HG02571 (cell line): ENCODE measurements around the gene METTL25B.

ENCODE experiments used
- ATAC-seq: cut with Tn5 transposase; IDR thresholded peaks from one replicate; pipeline ENCODE4 v1.9.1; 2021; ENCODE audit warnings: mild to moderate bottlenecking, moderate library complexity; ENCODE audit not compliant: unreplicated experiment

Gene METTL25B

GRCh38 chr1:156700736-156701531 lies 27.3 kb upstream of the METTL25B start:
- ATAC-seq: no peak

DNA sequence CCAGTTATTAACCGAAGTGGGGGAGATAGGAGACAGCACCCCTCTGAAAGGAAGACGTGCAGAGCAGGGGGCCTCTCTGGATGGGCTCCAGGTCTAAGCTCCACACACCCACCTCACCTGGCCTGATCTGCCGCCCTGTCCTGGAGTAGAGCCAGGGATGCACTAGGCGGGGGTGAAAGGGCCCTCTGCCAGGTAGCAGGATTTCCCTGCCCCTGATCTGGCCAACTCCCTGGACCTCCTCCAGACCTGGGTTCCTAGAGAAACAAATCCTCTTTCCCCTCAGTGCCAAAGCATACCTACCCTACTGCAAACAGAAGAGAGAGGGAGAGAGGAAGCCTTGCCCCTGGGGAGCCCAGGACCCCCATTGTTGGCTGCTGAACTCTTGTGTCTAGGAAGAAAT lies 24.9 kb upstream of the METTL25B start:
- no peak for ATAC-seq

DNA sequence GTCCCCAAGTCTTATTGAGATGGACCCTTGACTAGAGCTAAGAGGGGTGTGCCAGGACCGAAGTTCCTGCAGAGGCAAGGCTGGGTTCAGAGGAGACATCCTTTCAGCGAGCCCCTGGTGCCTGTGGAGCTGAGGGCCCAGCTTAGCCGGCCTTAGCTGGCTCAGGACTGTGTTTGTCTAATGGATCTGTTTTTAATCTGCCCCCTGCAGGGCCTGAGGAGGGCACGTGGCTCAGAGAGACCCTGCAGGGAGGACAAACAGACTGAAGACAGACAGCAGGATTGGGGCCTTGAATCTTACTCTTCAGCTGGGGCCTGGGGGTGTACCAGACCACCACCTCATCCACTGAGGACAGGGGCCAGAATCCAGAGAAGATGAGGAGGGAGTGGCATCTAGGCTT lies 24.5 kb upstream of the METTL25B start:
- ATAC-seq: no peak

DNA sequence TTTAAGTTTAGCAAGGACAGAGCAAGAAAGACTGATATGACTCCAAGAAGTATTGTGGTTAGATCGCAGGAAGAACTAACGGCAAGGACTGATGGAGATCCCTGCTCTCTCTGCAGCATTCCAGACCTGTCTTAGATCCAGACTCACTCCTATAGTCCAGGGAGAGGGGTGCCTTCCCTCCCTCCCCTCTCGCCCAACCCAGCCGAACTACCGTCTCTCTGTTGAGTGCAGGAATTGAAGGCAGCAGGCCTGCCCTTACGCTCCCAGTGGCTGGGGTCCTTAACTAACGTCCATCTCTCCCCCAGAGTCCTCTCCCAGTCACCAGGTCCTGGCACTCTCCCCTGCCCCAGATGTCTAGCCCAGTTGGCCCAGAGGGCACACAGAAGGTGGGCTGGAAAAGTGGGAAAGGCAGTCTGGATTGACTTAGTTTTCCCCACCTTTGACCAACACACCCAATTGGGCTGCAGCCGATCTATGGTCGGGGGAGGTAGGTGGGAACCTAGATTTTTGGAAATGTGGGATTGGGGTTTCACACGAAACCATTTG lies 24.0 kb upstream of the METTL25B start:
- ATAC-seq: no peak

GRCh38 chr1:156704930-156705320 lies 23.3 kb upstream of the METTL25B start:
- no peak for ATAC-seq

- no peak for ATAC-seq
These were observed 22.9 kb upstream of the METTL25B start, which contains the start of gene CRABP2 for GRCh38 chr1:156705321-156705917. Gene CRABP2, minus strand, starts transcription at chr1:156705583. Its CDS starts 137 bp downstream, at chr1:156705446.

- no peak for ATAC-seq
These were observed 22.2 kb upstream of the METTL25B start for GRCh38 chr1:156705918-156706656.

GRCh38 chr1:156706657-156707416 lies 21.4 kb upstream of the METTL25B start:
- no peak for ATAC-seq

GRCh38 chr1:156707417-156708217 lies 20.7 kb upstream of the METTL25B start:
- ATAC-seq: no peak

DNA sequence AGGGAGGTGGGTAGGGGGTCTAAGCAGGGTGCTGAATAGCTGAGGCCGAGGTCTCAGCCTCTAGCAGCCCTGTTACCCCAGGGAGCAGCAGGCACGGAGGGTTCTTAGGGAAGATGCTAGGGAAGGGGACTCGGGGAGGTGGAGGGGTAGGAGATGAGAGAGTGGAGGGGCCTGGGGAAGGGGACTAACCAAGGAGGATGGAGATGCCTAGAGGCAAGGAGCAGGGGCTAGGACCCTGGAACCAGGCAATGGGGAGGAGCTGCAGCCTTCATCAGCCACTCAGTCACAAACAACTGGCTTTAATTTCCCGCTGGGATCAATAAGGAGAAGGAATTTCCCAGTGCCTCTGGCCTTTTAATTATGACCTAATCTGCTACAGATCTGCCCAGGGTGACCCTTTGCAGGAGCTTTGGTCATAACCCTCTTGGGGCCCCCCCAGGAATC lies 20.0 kb upstream of the METTL25B start:
- no peak for ATAC-seq

GRCh38 chr1:156709031-156709430 lies 19.2 kb upstream of the METTL25B start:
- ATAC-seq: no peak

GRCh38 chr1:156709757-156710489 lies 18.3 kb upstream of the METTL25B start:
- no peak for ATAC-seq

- no peak for ATAC-seq
These were observed 17.1 kb upstream of the METTL25B start for GRCh38 chr1:156711011-156711817.

GRCh38 chr1:156712626-156713025 lies 15.6 kb upstream of the METTL25B start:
- ATAC-seq: no peak

DNA sequence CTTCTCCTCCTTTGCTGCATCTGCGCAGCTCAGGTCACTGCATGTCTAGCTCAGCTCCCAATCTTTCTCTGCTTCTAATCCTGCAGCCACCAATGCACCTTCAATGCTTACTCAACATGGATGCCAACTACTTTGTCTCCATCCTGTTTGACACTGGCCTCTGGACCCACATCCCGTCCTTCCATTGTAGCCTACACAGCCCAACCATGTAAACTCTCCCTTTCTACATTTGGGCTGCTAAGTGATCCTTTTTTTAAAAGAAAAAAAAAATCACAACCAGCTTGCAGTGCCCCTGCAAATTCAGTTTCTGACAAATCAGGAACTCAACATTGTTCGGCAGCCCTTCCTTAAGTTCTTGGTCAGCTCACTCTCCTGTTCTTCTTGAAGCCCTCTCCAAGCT lies 13.4 kb upstream of the METTL25B start:
- no peak for ATAC-seq

DNA sequence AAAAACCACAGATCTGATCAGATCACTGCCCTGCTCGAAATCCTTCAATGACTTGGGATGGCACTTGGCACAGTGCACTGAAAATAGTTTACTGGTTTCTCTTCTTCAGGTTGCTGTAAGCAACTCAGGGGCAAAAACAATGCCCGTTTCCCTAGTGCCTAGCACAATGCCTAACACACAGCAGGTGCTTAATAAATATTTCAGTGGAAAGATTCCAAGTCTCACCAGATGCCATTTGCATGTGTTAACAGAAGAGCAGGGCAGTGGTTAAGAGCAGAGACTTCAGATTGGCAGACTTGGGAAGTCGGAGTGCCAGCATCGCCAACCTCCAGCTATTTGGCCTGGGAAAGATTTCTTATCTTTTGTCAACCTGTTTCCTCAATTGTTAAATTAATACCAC lies 10.9 kb upstream of the METTL25B start:
- ATAC-seq: no peak

- no peak for ATAC-seq
These were observed 7.1 kb upstream of the METTL25B start for GRCh38 chr1:156721131-156721530.

DNA sequence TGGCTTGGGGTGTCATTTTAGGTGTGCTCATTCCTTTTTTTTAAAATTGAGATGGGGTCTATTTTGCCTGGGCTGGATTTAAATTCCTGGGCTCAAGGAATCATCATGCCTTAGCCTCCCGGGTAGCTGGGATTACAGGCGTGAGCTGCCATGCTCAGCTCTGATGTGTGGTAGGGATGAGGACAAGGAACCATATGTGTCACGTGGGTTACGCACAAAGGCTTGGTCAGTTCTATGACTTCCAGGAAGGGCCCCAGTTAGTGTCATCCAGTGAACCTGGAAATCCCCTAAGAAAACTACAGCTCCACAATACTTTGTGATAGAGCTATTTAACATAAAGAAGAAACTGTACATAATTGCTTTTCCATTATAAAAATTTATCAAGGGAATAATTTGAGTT lies 6.7 kb upstream of the METTL25B start:
- ATAC-seq: no peak
